DOHH2 (cell line): ENCODE results near the gene FIZ1.
A peak's percentile ranks its signal among the peaks of the same experiment; 100 is the strongest.

Source experiments
- H3F3A ChIP-seq: fragments of 200-600 bp; sonication (generic), shearing (Covaris generic); 2 replicates; pipeline ENCODE4 v1.6.0; 2016; ENCODE audit warnings: antibody characterized with exemption, mild to moderate bottlenecking; ENCODE audit not compliant: control insufficient read depth, insufficient read depth
- H3K27ac ChIP-seq: fragments of 200-600 bp; sonication (generic); 2 replicates; pipeline ENCODE4 v1.5.1; 2014; ENCODE audit warnings: low read depth, mild to moderate bottlenecking, low read length, moderate library complexity
- H3K27me3 ChIP-seq: fragments of 200-600 bp; sonication (generic); 2 replicates; pipeline ENCODE4 v1.6.1; 2014; ENCODE audit warnings: mild to moderate bottlenecking, low read length, mixed read lengths; ENCODE audit not compliant: control insufficient read depth
- H3K36me3 ChIP-seq: fragments of 200-600 bp; sonication (generic); 2 replicates; pipeline ENCODE4 v1.6.1; 2014; ENCODE audit warnings: mild to moderate bottlenecking, low read length, moderate library complexity, mixed read lengths; ENCODE audit not compliant: control insufficient read depth
- H3K4me1 ChIP-seq: fragments of 200-600 bp; sonication (generic); 2 replicates; pipeline ENCODE4 v1.6.1; 2014; ENCODE audit warnings: mild to moderate bottlenecking, low read length, mixed read lengths; ENCODE audit not compliant: control insufficient read depth
- H3K4me2 ChIP-seq: fragments of 200-600 bp; sonication (generic); 2 replicates; pipeline ENCODE4 v1.6.0; 2014; ENCODE audit warnings: mild to moderate bottlenecking, low read length, moderate library complexity
- H3K4me3 ChIP-seq: fragments of 200-600 bp; sonication (generic); 2 replicates; pipeline ENCODE4 v1.5.1; 2014; ENCODE audit warnings: mild to moderate bottlenecking, low read length, mixed read lengths
- H3K79me2 ChIP-seq: fragments of 200-600 bp; sonication (generic); 2 replicates; pipeline ENCODE4 v1.6.1; 2014; ENCODE audit warnings: mild to moderate bottlenecking, low read length, mixed read lengths; ENCODE audit not compliant: control insufficient read depth
- H3K9me2 ChIP-seq: fragments of 200-600 bp; sonication (generic); replicated peaks from 2 replicates; pipeline ENCODE4 v1.6.1; 2014; ENCODE audit warnings: mild to moderate bottlenecking, low read length, mixed read lengths; ENCODE audit not compliant: control insufficient read depth
- H3K9me3 ChIP-seq: fragments of 200-600 bp; sonication (generic); 2 replicates; pipeline ENCODE4 v1.6.1; 2014; ENCODE audit warnings: antibody characterized with exemption, low read length, mixed read lengths; ENCODE audit not compliant: control insufficient read depth, insufficient read depth
- H4K20me1 ChIP-seq: fragments of 200-600 bp; sonication (generic); 2 replicates; pipeline ENCODE4 v1.6.0; 2014; ENCODE audit warnings: low read depth, mild to moderate bottlenecking, antibody characterized with exemption, low read length, moderate library complexity; ENCODE audit not compliant: control insufficient read depth, insufficient read depth
- EZH2phosphoT487 ChIP-seq: fragments of 200-600 bp; sonication (generic); IDR thresholded peaks from 2 replicates; pipeline ENCODE4 v1.6.1; 2017; ENCODE audit warnings: borderline replicate concordance, mild to moderate bottlenecking, antibody characterized with exemption, low read length, moderate library complexity, mixed read lengths
- TF ChIP-seq, protein P1 (sequence below): fragments of 200-600 bp; sonication (generic); IDR thresholded peaks from one replicate; pipeline ENCODE4 v1.5.1; 2014; ENCODE audit warnings: antibody characterized with exemption, mild to moderate bottlenecking, low read depth, low read length; ENCODE audit not compliant: poor library complexity, severe bottlenecking

FIZ1 gene

DNA sequence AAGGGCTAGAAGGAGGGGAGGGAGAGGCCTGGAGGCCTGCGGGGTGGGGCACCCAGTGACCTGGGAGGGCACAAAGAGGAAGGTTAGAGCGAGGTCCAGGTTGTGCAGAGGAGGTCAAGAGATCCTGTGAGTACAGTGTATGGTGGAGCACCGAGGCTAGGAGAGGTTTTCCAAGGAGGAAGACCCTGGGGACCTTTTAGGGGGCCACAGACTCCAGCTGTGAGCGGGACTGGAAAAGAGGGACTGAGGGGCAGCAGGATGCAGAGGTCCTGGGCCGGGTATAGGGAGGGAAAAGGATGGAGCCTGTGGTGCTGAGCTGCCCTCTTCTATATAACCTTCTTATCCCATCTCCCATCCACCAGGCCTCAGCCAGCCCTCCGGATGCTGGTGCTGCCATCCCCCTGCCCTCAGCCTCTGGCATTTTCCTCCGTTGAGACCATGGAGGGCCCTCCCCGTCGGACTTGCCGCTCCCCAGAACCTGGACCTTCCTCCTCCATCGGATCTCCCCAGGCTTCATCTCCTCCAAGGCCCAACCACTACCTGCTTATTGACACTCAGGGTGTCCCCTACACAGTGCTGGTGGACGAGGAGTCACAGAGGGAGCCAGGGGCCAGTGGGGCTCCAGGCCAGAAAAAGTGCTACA, 45.0 kb upstream of the FIZ1 start:
- H3K27ac ChIP-seq = peak overlapping the region; percentile 99
- H4K20me1 ChIP-seq = no peaks in the 10 kb centered on the region
- peaks cover 63% of the 10 kb centered on the region for H3K4me1 ChIP-seq
- H3K9me3 ChIP-seq = no peaks in the 10 kb centered on the region
- H3K4me3 ChIP-seq = peak overlapping the region; percentile 95
- H3K9me2 ChIP-seq = no peaks in the 10 kb centered on the region
- no peaks in the 10 kb centered on the region for H3K27me3 ChIP-seq
- peaks cover 44% of the 10 kb centered on the region for H3F3A ChIP-seq
- H3K4me2 ChIP-seq = peak overlapping the region; percentile 87
- peaks cover 63% of the 10 kb centered on the region for H3K36me3 ChIP-seq
- TF ChIP-seq EZH2phosphoT487 = no peak
- TF ChIP-seq, protein P1, sequence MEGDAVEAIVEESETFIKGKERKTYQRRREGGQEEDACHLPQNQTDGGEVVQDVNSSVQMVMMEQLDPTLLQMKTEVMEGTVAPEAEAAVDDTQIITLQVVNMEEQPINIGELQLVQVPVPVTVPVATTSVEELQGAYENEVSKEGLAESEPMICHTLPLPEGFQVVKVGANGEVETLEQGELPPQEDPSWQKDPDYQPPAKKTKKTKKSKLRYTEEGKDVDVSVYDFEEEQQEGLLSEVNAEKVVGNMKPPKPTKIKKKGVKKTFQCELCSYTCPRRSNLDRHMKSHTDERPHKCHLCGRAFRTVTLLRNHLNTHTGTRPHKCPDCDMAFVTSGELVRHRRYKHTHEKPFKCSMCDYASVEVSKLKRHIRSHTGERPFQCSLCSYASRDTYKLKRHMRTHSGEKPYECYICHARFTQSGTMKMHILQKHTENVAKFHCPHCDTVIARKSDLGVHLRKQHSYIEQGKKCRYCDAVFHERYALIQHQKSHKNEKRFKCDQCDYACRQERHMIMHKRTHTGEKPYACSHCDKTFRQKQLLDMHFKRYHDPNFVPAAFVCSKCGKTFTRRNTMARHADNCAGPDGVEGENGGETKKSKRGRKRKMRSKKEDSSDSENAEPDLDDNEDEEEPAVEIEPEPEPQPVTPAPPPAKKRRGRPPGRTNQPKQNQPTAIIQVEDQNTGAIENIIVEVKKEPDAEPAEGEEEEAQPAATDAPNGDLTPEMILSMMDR = no peak
- peaks cover 83% of the 10 kb centered on the region for H3K79me2 ChIP-seq

DNA sequence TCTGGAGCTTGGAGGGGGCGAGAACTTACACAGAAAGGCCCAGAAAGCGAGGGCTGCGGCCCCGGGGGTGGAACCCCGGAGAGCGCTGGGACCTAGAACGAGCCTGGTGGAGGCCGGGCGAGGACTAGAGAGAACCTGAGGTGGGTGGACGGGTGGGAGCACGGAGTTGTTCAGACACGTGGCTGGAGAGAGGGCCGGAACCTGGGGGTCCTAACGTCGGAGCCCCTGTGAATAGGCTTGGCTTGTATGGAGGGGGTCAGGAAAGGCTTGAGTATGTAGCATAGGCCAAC, 44.5 kb upstream of the FIZ1 start:
- Histone ChIP-seq H3K27ac (peak overlapping the region; percentile 99), H3K4me1 (peaks cover 63% of the 10 kb centered on the region), H3F3A (peaks cover 46% of the 10 kb centered on the region)

DNA sequence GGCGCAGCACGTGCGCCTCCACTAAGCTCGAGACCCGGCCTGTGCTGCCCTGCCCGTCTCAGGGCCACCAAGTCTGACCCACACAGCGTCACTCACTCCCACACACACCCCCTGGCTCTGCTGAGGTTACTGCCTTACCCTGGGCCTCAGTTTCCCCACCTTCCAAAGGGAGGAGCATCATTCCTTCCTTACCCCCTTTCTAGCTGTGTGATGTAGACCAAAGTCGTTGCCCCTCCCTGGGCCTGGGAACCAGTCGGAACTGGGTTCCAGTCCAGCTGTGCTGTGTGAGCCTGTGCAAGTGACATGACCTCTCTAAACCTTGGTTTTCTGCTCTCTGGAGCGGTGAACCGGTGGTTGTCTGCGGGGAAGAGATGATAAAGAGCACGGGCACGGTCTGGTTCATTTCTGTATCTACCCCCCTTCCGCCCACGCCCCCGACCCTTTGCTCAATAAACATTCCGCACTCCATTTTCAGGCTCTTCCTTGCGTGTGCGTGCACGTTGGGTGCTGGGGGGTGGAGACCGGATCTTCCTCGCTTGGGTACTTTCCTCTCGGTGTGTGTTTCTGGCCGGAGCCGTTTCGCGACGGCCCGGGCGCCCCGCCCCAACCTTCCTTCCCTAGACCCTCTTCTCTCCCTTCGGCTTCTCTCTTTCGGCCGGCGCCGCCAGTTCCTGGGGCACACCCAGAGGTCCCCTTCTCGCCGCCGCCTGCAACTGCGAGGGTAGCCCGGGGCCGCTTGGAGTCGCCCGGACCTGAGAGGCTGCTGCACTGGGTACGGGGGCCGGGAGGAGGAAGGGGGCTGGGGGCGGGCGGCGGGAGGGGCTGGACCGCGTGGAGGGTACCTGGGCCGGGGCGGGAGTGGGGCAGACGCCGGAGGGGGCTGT, 43.9 kb upstream of the FIZ1 start, which contains the start of gene ZNF581:
Gene ZNF581 (plus strand): TSS at position 647 of the 884 bp plus-strand sequence. CDS start 923 bp downstream, outside the sequence.
- H3K4me3 ChIP-seq = peak within 1 kb of the TSS; percentile 95
- H3K27ac ChIP-seq = peak within 1 kb of the TSS; percentile 99
- peaks cover 46% of the 10 kb centered on the region for H3F3A ChIP-seq
- TF ChIP-seq, protein P1 = no peak
- no peak for TF ChIP-seq EZH2phosphoT487
- H3K27me3 ChIP-seq = no peaks in the 10 kb centered on the region
- no peaks in the 10 kb centered on the region for H3K9me2 ChIP-seq
- no peaks in the 10 kb centered on the region for H3K9me3 ChIP-seq
- H3K4me1 ChIP-seq = peaks cover 63% of the 10 kb centered on the region
- peaks cover 79% of the 10 kb centered on the region for H3K79me2 ChIP-seq
- peak within 1 kb of the TSS; percentile 87 for H3K4me2 ChIP-seq
- no peaks in the 10 kb centered on the region for H4K20me1 ChIP-seq
- H3K36me3 ChIP-seq = peaks cover 59% of the 10 kb centered on the region

More for the DNA sequence above, 44.5 kb upstream of the FIZ1 start:
- Histone ChIP-seq H3K4me2 (peak overlapping the region; percentile 87), H4K20me1 (no peaks in the 10 kb centered on the region), H3K79me2 (peaks cover 81% of the 10 kb centered on the region), H3K27me3 (no peaks in the 10 kb centered on the region), H3K9me2 (no peaks in the 10 kb centered on the region), H3K4me3 (peak overlapping the region; percentile 95), H3K36me3 (peaks cover 61% of the 10 kb centered on the region), H3K9me3 (no peaks in the 10 kb centered on the region)
- TF ChIP-seq, protein P1 = no peak
- TF ChIP-seq EZH2phosphoT487 = no peak
